Smooth muscle cell (in vitro differentiated cells): ENCODE data around the gene ADAMTS7. TPM values are rescaled to one million over a fixed set of nuclear protein-coding genes. Genes with fewer than 3 reads are reported as not detected.
"Not testable (repeated sequence)": the region's sequence is repeated elsewhere in the genome, so short reads cannot be mapped to it uniquely, and the experiment has no call there.

Experiments
- DNase-seq: peaks from one replicate; lab custom pipeline; 2025; ENCODE audit not compliant: unreplicated experiment; lab: John Stamatoyannopoulos, UW
- H2AFZ ChIP-seq: fragments of 200-600 bp; sonication (generic); 2 replicates; pipeline ENCODE4 v1.6.0; 2016; ENCODE audit warnings: antibody characterized with exemption, low read depth, mild to moderate bottlenecking
- H3F3A ChIP-seq: fragments of 200-600 bp; sonication (generic); 2 replicates; pipeline ENCODE4 v1.6.0; 2017; ENCODE audit warnings: antibody characterized with exemption, low read depth
- H3K27ac ChIP-seq: fragments of 200-600 bp; sonication (generic); 2 replicates; pipeline ENCODE4 v1.5.1; 2016; ENCODE audit warnings: low read depth, mild to moderate bottlenecking
- H3K27me3 ChIP-seq: fragments of 200-600 bp; sonication (generic); 2 replicates; pipeline ENCODE4 v1.6.1; 2016; ENCODE audit warnings: low read depth, mild to moderate bottlenecking
- H3K36me3 ChIP-seq: fragments of 200-600 bp; sonication (generic); 2 replicates; pipeline ENCODE4 v1.5.1; 2016; ENCODE audit warnings: low read depth
- H3K4me1 ChIP-seq: fragments of 200-600 bp; sonication (generic); 2 replicates; pipeline ENCODE4 v1.5.1; 2016; ENCODE audit warnings: low read depth
- H3K4me2 ChIP-seq: fragments of 200-600 bp; sonication (generic); 2 replicates; pipeline ENCODE4 v1.6.0; 2016; ENCODE audit warnings: mild to moderate bottlenecking
- H3K4me3 ChIP-seq: fragments of 200-600 bp; sonication (generic); 2 replicates; pipeline ENCODE4 v1.5.1; 2016; ENCODE audit warnings: mild to moderate bottlenecking
- H3K79me2 ChIP-seq: fragments of 200-600 bp; sonication (generic); 2 replicates; pipeline ENCODE4 v1.6.0; 2016; ENCODE audit warnings: low read depth, mild to moderate bottlenecking
- H3K9ac ChIP-seq: fragments of 200-600 bp; sonication (generic); 2 replicates; pipeline ENCODE4 v1.6.0; 2016; ENCODE audit warnings: low read depth
- H3K9me3 ChIP-seq: fragments of 200-600 bp; sonication (generic); replicated peaks from 2 replicates; pipeline ENCODE4 v1.5.1; 2016; ENCODE audit warnings: low read depth
- H4K20me1 ChIP-seq: fragments of 200-600 bp; sonication (generic); 2 replicates; pipeline ENCODE4 v1.6.0; 2016; ENCODE audit warnings: low read depth
- CTCF ChIP-seq: fragments of 200-600 bp; sonication (generic); IDR thresholded peaks from 2 replicates; pipeline ENCODE4 v1.5.1; 2017; ENCODE audit warnings: borderline replicate concordance, mild to moderate bottlenecking, antibody characterized with exemption; ENCODE audit not compliant: insufficient read depth, poor library complexity, severe bottlenecking
- WGBS: methylation state at CpG from one replicate; pipeline ENCODE4 v1.1.7; 2016; ENCODE audit warnings: low lambda C conversion rate; 5-methylcytosine and 5-hydroxymethylcytosine counted together
- polyA plus RNA-seq: library from polyadenylated mRNA; unstranded; fragments of >200 nt; fragmentation: Nextera tagmentation; extraction: Ambion mirVana; gene quantifications from 2 replicates; pipeline ENCODE4 v1.2.1, GENCODE V29; 2016
- total RNA-seq: library from RNA; depleted of rRNA; stranded (reverse); fragments of >200 nt; gene quantifications from 2 replicates; pipeline ENCODE4 v1.2.3, GENCODE V29; 2014

ADAMTS7 gene
- total and polyA plus RNA-seq, 2 experiments from 2014 or later = 11.0 to 11.2 TPM

- H3K4me2 ChIP-seq = no peak overlapping the region
- TF ChIP-seq CTCF = no peak
- WGBS = 71% methylated on average over 5 of the region's 5 CpGs
- no peaks in the 10 kb centered on the region for H3K79me2 ChIP-seq
- no peak overlapping the region for H3K27ac ChIP-seq
- H3K36me3 ChIP-seq = no peaks in the 10 kb centered on the region
- H3K9ac ChIP-seq = no peak overlapping the region
- H3F3A ChIP-seq = no peaks in the 10 kb centered on the region
- no peak overlapping the region for H3K4me3 ChIP-seq
- no peaks in the 10 kb centered on the region for H3K4me1 ChIP-seq
- H2AFZ ChIP-seq = no peak overlapping the region
- no peaks in the 10 kb centered on the region for H3K27me3 ChIP-seq
- no peaks in the 10 kb centered on the region for H4K20me1 ChIP-seq
- no peak for DNase-seq
- H3K9me3 ChIP-seq = no peaks in the 10 kb centered on the region
Observed at GRCh38 chr15:78778422-78778821, 32.8 kb downstream of the ADAMTS7 start.

- DNase-seq, H3K9ac ChIP-seq: not testable (repeated sequence)
Observed at GRCh38 chr15:78777953-78778345, 33.3 kb downstream of the ADAMTS7 start.

GRCh38 chr15:78777290-78777952, 33.8 kb downstream of the ADAMTS7 start:
- not testable (repeated sequence) for H3K9me3 ChIP-seq, H3K9ac ChIP-seq, H3K36me3 ChIP-seq

More at GRCh38 chr15:78777953-78778345, 33.3 kb downstream of the ADAMTS7 start:
- H3K36me3 ChIP-seq, H3K79me2 ChIP-seq, H3K4me2 ChIP-seq, H4K20me1 ChIP-seq, H3F3A ChIP-seq, H3K4me3 ChIP-seq, H3K27ac ChIP-seq, H2AFZ ChIP-seq, H3K9me3 ChIP-seq, H3K27me3 ChIP-seq, H3K4me1 ChIP-seq: not testable (repeated sequence)
- WGBS = 81% methylated on average over 12 of the region's 12 CpGs

GRCh38 chr15:78776046-78776925, 35.0 kb downstream of the ADAMTS7 start:
- H4K20me1 ChIP-seq, H2AFZ ChIP-seq, H3F3A ChIP-seq, DNase-seq, H3K9ac ChIP-seq, H3K4me2 ChIP-seq, H3K36me3 ChIP-seq, H3K4me3 ChIP-seq, H3K9me3 ChIP-seq, H3K27me3 ChIP-seq, H3K27ac ChIP-seq, H3K4me1 ChIP-seq, H3K79me2 ChIP-seq: not testable (repeated sequence)
- 93% methylated on average over 19 of the region's 25 CpGs for WGBS

More at GRCh38 chr15:78777290-78777952, 33.8 kb downstream of the ADAMTS7 start:
- H3K27ac ChIP-seq, H3F3A ChIP-seq, H2AFZ ChIP-seq, DNase-seq, H3K4me1 ChIP-seq, H3K79me2 ChIP-seq, H4K20me1 ChIP-seq, H3K27me3 ChIP-seq, H3K4me3 ChIP-seq, H3K4me2 ChIP-seq: not testable (repeated sequence)
- 89% methylated on average over 19 of the region's 26 CpGs for WGBS

GRCh38 chr15:78775472-78775871, 35.8 kb downstream of the ADAMTS7 start:
- no peaks in the 10 kb centered on the region for H3K79me2 ChIP-seq
- no peak for TF ChIP-seq CTCF
- 91% methylated on average over 5 of the region's 8 CpGs for WGBS
- no peak overlapping the region for H2AFZ ChIP-seq
- H4K20me1 ChIP-seq = no peaks in the 10 kb centered on the region
- H3K27me3 ChIP-seq = no peaks in the 10 kb centered on the region
- H3K9me3 ChIP-seq = no peaks in the 10 kb centered on the region
- DNase-seq = no peak
- H3K4me1 ChIP-seq = no peaks in the 10 kb centered on the region
- H3K9ac ChIP-seq = no peak overlapping the region
- no peaks in the 10 kb centered on the region for H3F3A ChIP-seq
- H3K4me2 ChIP-seq = no peak overlapping the region
- no peak overlapping the region for H3K4me3 ChIP-seq
- no peak overlapping the region for H3K27ac ChIP-seq
- H3K36me3 ChIP-seq = no peaks in the 10 kb centered on the region

- not testable (repeated sequence) for H3K9me3 ChIP-seq, DNase-seq, H3K9ac ChIP-seq, H3K27ac ChIP-seq, H3F3A ChIP-seq, H3K4me1 ChIP-seq, H3K4me2 ChIP-seq, H4K20me1 ChIP-seq, H3K79me2 ChIP-seq, H2AFZ ChIP-seq, H3K36me3 ChIP-seq, H3K27me3 ChIP-seq, H3K4me3 ChIP-seq
- 94% methylated on average over 14 of the region's 15 CpGs for WGBS
Observed at GRCh38 chr15:78774451-78774990, 36.7 kb downstream of the ADAMTS7 start.
